ENCODE results near the gene BRSK1. TPM values are rescaled to one million over a fixed set of nuclear protein-coding genes. Genes with fewer than 3 reads are reported as not detected.
"Not testable (repeated sequence)": the region's sequence is repeated elsewhere in the genome, so short reads cannot be mapped to it uniquely, and the experiment has no call there.

BRSK1 gene
- total RNA-seq, 1 experiment from 2014 or later, result 8.7 TPM

- H3K4me2 ChIP-seq (ENCODE audit: low read length), result no peak overlapping the region
- no peak overlapping the region for H3K4me3 ChIP-seq (ENCODE audit: low read length)
- no peaks in the 10 kb centered on the region for H3K79me2 ChIP-seq (ENCODE audit: low read length)
- no peaks in the 10 kb centered on the region for H3K9me3 ChIP-seq (ENCODE audit: low read length)
- no peaks in the 10 kb centered on the region for H4K20me1 ChIP-seq (ENCODE audit: low read length)
- TF ChIP-seq CTCF (conservative IDR thresholded peaks at IDR 0.05; ENCODE audit: low read depth, low read length), result no peak
- TF ChIP-seq EZH2phosphoT487 (IDR thresholded peaks at IDR 0.05; ENCODE audit: borderline replicate concordance, low read length), result no peak
- no peak for TF ChIP-seq EZH2 (IDR thresholded peaks at IDR 0.05; ENCODE audit: low read length, unreplicated experiment)
- H3K36me3 ChIP-seq (ENCODE audit: low read depth, low read length), result no peaks in the 10 kb centered on the region
- POLR2A ChIA-PET (ENCODE audit: unreplicated experiment), result no interaction called here
- H2AFZ ChIP-seq (ENCODE audit: low read length), result no peak overlapping the region
- H3K9me2 ChIP-seq (replicated peaks; ENCODE audit: low read length), result no peaks in the 10 kb centered on the region
- no peak overlapping the region for H3K27ac ChIP-seq (ENCODE audit: low read length)
- intact Hi-C loops (cut with micrococcal nuclease), result no loop called here
- CTCF ChIA-PET, result no interaction called here
- no peaks in the 10 kb centered on the region for H3K4me1 ChIP-seq (ENCODE audit: insufficient read depth, low read length)
- DNase-seq (no peak), ATAC-seq (no peak)
- H3K9ac ChIP-seq (ENCODE audit: low read length), result no peak overlapping the region
- no TSS peak for BruUV-seq (replicated peaks)
- no peaks in the 10 kb centered on the region for H3K27me3 ChIP-seq (ENCODE audit: low read length)
- H3F3A ChIP-seq (ENCODE audit: low read length, unreplicated experiment), result no peaks in the 10 kb centered on the region
Observed at GRCh38 chr19:55322204-55322885, 38.5 kb downstream of the BRSK1 start.

GRCh38 chr19:55324662-55325061, 40.9 kb downstream of the BRSK1 start:
- ChIA-PET POLR2A (ENCODE audit: unreplicated experiment) (no interaction called here), CTCF (no interaction called here)
- no peak overlapping the region for H3K27ac ChIP-seq (ENCODE audit: low read length)
- H3K4me3 ChIP-seq (ENCODE audit: low read length), result no peak overlapping the region
- H3F3A ChIP-seq (ENCODE audit: low read length, unreplicated experiment), result no peaks in the 10 kb centered on the region
- H3K27me3 ChIP-seq (ENCODE audit: low read length), result no peaks in the 10 kb centered on the region
- no peaks in the 10 kb centered on the region for H3K79me2 ChIP-seq (ENCODE audit: low read length)
- H2AFZ ChIP-seq (ENCODE audit: low read length), result no peak overlapping the region
- peaks cover 9% of the 10 kb centered on the region for H3K4me1 ChIP-seq (ENCODE audit: insufficient read depth, low read length)
- H3K9me2 ChIP-seq (replicated peaks; ENCODE audit: low read length), result no peaks in the 10 kb centered on the region
- no peaks in the 10 kb centered on the region for H4K20me1 ChIP-seq (ENCODE audit: low read length)
- no peak overlapping the region for H3K4me2 ChIP-seq (ENCODE audit: low read length)
- H3K9me3 ChIP-seq (ENCODE audit: low read length), result no peaks in the 10 kb centered on the region
- ATAC-seq (no peak), DNase-seq (no peak)
- H3K9ac ChIP-seq (ENCODE audit: low read length), result no peak overlapping the region
- no peak for TF ChIP-seq CTCF (conservative IDR thresholded peaks at IDR 0.05; ENCODE audit: low read depth, low read length)
- no peak for TF ChIP-seq EZH2phosphoT487 (IDR thresholded peaks at IDR 0.05; ENCODE audit: borderline replicate concordance, low read length)
- TF ChIP-seq EZH2 (IDR thresholded peaks at IDR 0.05; ENCODE audit: low read length, unreplicated experiment), result no peak
- intact Hi-C loops (cut with micrococcal nuclease), result no loop called here
- no peaks in the 10 kb centered on the region for H3K36me3 ChIP-seq (ENCODE audit: low read depth, low read length)
- BruUV-seq (replicated peaks), result no TSS peak

- no peak for TF ChIP-seq EZH2 (IDR thresholded peaks at IDR 0.05; ENCODE audit: low read length, unreplicated experiment)
- TF ChIP-seq CTCF (conservative IDR thresholded peaks at IDR 0.05; ENCODE audit: low read depth, low read length), result no peak
- TF ChIP-seq EZH2phosphoT487 (IDR thresholded peaks at IDR 0.05; ENCODE audit: borderline replicate concordance, low read length), result no peak
- no peaks in the 10 kb centered on the region for H3K36me3 ChIP-seq (ENCODE audit: low read depth, low read length)
- ATAC-seq (no peak), DNase-seq (no peak)
- intact Hi-C loops (cut with micrococcal nuclease), result no loop called here
- H3K4me1 ChIP-seq (ENCODE audit: insufficient read depth, low read length), result peaks cover 9% of the 10 kb centered on the region
- no peaks in the 10 kb centered on the region for H3F3A ChIP-seq (ENCODE audit: low read length, unreplicated experiment)
- no peak within 1 kb of the TSS for H3K4me3 ChIP-seq (ENCODE audit: low read length)
- ChIA-PET POLR2A (ENCODE audit: unreplicated experiment) (no interaction called here), CTCF (no interaction called here)
- H2AFZ ChIP-seq (ENCODE audit: low read length), result no peak within 1 kb of the TSS
- no peak within 1 kb of the TSS for H3K9ac ChIP-seq (ENCODE audit: low read length)
- no peaks in the 10 kb centered on the region for H3K9me3 ChIP-seq (ENCODE audit: low read length)
- H3K27ac ChIP-seq (ENCODE audit: low read length), result no peak within 1 kb of the TSS
- H3K27me3 ChIP-seq (ENCODE audit: low read length), result no peaks in the 10 kb centered on the region
- H3K79me2 ChIP-seq (ENCODE audit: low read length), result no peaks in the 10 kb centered on the region
- no peaks in the 10 kb centered on the region for H3K9me2 ChIP-seq (replicated peaks; ENCODE audit: low read length)
- H4K20me1 ChIP-seq (ENCODE audit: low read length), result no peaks in the 10 kb centered on the region
- no peak within 1 kb of the TSS for H3K4me2 ChIP-seq (ENCODE audit: low read length)
- no TSS peak for BruUV-seq (replicated peaks)
Observed at GRCh38 chr19:55325172-55325571, 41.4 kb downstream of the BRSK1 start, which contains the start of gene TMEM150B. TMEM150B (minus strand) TSS chr19:55325341; CDS start chr19:55321036, 4,305 bp downstream.

GRCh38 chr19:55328774-55329318, 45.0 kb downstream of the BRSK1 start:
- H3K36me3 ChIP-seq (ENCODE audit: low read depth, low read length); H4K20me1 ChIP-seq (ENCODE audit: low read length); intact Hi-C loops (cut with micrococcal nuclease); H3K4me3 ChIP-seq (ENCODE audit: low read length); H3K27ac ChIP-seq (ENCODE audit: low read length); H3K9ac ChIP-seq (ENCODE audit: low read length); H3K4me1 ChIP-seq (ENCODE audit: insufficient read depth, low read length); H3K9me3 ChIP-seq (ENCODE audit: low read length); H3K27me3 ChIP-seq (ENCODE audit: low read length); H3K79me2 ChIP-seq (ENCODE audit: low read length); ATAC-seq; H3K4me2 ChIP-seq (ENCODE audit: low read length); H2AFZ ChIP-seq (ENCODE audit: low read length); BruUV-seq (replicated peaks); H3K9me2 ChIP-seq (replicated peaks; ENCODE audit: low read length); POLR2A ChIA-PET (ENCODE audit: unreplicated experiment); H3F3A ChIP-seq (ENCODE audit: low read length, unreplicated experiment): not testable (repeated sequence)
- CTCF ChIA-PET, result interaction anchor here (0.7 kb wide), 1 partner anchor 162 kb away, joined by 3 read pairs; no protein-coding TSS in a partner anchor
- DNase-seq, result peak; percentile 61

Data from PC-3 (cell line).